HG03442 (cell line): ENCODE measurements around the gene TRMT2B.
A peak's percentile ranks its signal among the peaks of the same experiment; 100 is the strongest.
"Not testable (repeated sequence)": the region's sequence is repeated elsewhere in the genome, so short reads cannot be mapped to it uniquely, and the experiment has no call there.

Experiments
- ATAC-seq: cut with Tn5 transposase; IDR thresholded peaks from one replicate; pipeline ENCODE4 v1.9.1; 2021; ENCODE audit warnings: mild to moderate bottlenecking, moderate library complexity; ENCODE audit not compliant: unreplicated experiment

TRMT2B gene

DNA sequence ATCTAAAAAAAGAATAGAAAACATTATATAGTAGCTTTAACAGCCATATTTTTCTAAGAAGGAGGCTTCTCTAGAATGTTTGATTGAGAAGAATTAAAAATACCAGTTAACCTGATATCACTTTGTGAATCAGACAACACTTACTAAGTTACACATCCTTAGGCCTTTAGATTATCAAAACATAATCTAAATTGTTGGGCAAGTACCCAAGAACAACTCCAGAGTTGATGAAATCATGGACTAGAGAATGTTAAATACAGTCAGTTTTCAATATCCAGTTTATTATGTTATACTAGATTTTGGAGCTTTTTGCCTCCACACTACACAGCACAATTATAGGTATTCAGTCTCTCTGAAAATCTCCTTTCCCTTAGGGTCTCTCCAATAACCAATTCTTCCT, 42.8 kb downstream of the TRMT2B start:
- no peak for ATAC-seq

GRCh38 chrX:100999451-100999850, 52.5 kb downstream of the TRMT2B start:
- ATAC-seq, result no peak

GRCh38 chrX:100995469-100995868, 56.4 kb downstream of the TRMT2B start:
- no peak for ATAC-seq

DNA sequence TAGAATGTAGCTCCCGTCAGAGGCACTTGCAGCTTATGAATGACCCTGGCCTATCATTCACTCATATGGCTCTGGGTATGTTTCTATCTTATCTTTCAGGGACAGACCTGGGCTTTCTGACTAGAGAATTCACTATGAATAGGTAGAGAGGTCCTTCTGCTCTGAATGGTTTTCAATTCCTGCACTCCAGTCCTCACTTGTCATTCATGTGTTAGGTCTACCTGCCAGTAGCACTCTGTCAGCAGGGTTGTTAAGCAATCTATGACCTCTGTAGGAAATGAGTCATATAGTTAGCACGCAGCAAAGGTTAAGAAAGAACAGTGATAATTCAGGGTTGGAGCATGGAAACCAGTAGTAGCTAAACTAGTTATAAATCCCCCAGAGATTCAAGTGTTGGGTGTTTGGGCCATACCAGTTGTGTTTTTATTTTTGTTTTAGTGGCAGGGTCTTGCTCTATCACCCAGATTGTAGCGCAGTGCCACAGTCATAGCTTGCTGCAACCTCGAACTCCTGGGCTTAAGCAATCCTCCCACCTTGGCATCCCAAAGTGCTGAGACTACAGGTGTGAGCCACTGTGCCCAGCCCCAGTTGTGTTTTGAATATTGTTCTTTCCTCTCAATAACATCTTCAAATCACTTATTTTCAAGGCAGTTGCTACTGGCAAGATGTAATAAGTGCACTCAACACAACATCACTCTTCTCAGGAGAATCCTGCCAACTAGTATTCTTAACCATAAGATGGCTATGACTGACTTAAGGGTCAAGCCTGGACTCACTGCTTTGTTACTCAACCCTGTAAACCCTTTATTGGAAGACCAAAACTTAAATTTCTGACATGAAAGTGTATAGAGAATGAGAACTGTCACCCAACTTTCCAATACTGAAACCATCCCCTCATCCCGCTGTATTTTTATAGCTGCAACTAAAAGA, 57.3 kb downstream of the TRMT2B start:
- ATAC-seq, result peak; percentile 94

GRCh38 chrX:100990139-100990538, 61.8 kb downstream of the TRMT2B start:
- no peak for ATAC-seq

DNA sequence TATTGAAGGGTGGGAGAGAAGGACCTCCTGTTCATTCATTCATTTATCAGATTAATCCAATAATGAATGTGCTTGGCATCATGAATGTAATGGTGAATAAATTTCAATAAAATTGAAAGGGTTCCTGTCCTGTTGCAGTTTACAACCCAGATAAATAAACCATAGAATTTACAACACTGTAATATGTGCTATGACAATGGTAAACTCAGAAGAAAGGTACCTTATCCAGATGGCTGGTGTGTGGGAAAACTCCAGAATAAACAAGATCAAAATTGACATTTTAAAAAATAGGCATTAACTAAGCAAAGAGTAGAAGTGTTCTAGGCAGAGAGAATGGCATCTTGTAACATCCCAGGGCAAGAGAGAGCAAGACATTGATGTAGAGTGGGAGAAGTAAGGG, 67.1 kb downstream of the TRMT2B start:
- no peak for ATAC-seq

DNA sequence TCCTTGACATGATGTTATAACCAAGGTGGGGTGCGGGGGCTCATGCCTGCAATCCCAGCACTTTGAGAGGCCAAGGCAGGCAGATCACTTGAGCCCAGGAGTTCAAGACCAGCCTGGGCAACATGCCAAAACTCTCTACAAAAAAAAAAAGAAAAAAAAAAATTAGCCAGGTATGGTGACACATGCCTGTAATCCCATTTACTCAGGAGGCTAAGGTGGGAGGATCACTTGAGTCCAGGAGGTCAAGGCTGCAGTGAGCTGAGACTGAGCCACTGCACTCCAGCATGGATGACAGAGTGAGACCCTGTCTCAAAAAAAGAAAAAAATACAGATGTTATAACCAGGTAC, 70.4 kb downstream of the TRMT2B start:
- not testable (repeated sequence) for ATAC-seq

GRCh38 chrX:100980608-100981497, 71.1 kb downstream of the TRMT2B start:
- no peak for ATAC-seq

- no peak for ATAC-seq
Measured at GRCh38 chrX:100979881-100980607, 71.9 kb downstream of the TRMT2B start.

DNA sequence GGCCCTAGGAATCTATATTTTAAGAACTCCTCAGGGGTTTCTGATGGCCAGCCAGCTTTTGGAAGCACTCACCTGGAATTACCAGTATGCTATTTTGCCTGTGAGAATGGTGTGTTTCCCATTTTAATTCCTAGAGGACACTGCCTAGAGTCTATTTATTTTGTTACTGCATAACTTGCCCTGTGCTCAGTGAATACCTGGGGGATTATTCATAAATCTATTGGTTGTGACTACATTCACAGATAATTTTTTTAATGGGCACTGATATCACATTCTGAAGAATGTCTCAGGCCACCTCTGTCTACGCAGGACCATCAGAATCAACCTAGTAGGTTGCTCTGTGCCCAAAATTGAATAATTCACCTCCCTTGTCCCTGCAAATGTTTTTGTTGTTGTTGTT, 75.7 kb downstream of the TRMT2B start:
- ATAC-seq, result no peak

- ATAC-seq, result no peak
Measured at GRCh38 chrX:100975212-100975611, 76.7 kb downstream of the TRMT2B start.

DNA sequence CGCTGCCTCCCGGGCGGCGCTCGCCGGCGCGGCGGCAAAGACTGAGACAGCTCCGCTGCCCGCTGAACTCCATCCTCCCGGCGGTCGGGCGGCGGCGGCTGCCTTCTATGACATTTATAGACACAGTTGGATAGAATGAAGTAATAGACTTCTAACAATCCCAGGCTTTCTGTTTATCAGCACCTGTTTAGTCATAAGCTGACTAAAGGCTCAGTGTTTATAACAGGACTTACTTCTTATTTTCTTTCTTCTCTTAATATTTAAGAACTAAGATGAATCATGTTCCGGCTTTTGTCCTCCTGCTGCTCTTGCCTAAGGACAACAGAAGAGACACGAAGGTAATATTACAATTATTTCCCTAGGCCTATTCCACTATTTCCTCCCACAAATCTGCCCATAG, 78.5 kb downstream of the TRMT2B start:
- no peak for ATAC-seq

DNA sequence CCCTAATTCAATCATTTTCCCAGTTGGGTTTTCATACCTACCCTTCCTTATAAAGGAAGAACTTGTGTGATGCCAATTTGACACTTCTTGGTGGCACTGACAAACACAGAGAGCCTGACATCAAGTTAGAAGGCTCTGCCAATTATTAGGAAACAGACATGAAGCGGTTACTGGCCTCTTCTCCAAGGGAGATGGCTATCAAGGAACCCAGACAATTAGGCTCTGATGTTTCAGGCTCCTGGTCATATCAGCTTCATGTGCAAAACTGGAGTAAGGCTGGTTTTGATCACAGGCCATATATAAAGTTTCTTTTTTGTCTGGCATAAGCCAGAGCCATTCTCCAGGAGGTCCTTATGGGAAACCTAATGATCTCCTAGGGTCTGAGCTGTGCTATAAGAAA, 82.0 kb downstream of the TRMT2B start:
- no peak for ATAC-seq

- ATAC-seq, result no peak
Measured at GRCh38 chrX:100969408-100969807, 82.5 kb downstream of the TRMT2B start, which contains the start of gene ARL13A. Gene ARL13A (plus strand): TSS chrX:100969708. CDS start chrX:100973690, 3,982 bp downstream.

DNA sequence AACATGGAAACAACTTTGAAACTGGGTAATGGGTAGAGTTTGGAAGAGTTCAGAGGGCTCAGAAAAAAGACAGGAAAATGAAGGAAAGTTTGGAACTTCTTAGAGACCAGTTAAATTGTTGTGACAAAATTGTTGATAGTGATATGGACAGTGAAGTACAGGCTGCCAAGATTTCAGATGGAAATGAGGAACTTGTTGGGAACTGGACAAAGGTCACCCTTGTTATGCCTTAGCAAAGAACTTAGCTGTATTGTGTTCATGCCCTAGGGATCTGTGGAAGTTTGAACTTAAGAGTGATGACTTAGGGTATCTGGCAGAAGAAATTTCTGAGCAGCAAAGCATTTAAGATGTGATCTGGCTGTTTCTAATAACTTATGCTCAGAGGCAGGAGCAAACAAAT, 87.5 kb downstream of the TRMT2B start:
- no peak for ATAC-seq

GRCh38 chrX:100962811-100963210, 89.1 kb downstream of the TRMT2B start:
- ATAC-seq, result no peak
